ENCODE measurements around the gene SLC22A15. TPM values are rescaled to one million over a fixed set of nuclear protein-coding genes. Genes with fewer than 3 reads are reported as not detected.
"Not testable (repeated sequence)": the region's sequence is repeated elsewhere in the genome, so short reads cannot be mapped to it uniquely, and the experiment has no call there.

Gene SLC22A15
- total RNA-seq, 1 experiment from 2014 or later, result 2.2 TPM

DNA sequence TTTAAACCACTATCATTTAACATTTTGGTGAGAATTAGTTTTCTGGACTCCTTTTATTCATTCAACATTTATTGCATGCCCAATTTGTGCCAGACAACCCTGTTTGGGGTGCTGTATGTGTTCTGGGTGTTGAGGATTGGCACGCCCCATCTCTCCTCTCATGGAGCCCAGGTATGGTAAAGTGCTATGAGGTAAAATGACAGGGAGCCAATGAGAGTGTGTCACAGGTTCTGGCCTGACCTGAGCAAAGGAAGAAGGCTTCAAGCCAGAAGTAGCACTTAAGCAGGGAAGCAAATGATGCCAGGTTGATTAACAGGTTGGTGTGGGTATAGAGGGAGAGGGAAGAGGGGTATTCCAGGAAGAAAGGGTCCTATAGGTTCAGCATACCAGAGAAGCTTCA is 21.1 kb upstream of the SLC22A15 start:
- ChIA-PET CTCF (no interaction called here), POLR2A (ENCODE audit: unreplicated experiment) (no interaction called here)
- ATAC-seq (no peak), DNase-seq (no peak)
- Histone ChIP-seq H3K4me3 (ENCODE audit: low read length) (no peak overlapping the region), H3K27me3 (ENCODE audit: low read length) (no peaks in the 10 kb centered on the region), H2AFZ (ENCODE audit: low read length) (no peak overlapping the region), H3K9me2 (replicated peaks; ENCODE audit: low read length) (no peaks in the 10 kb centered on the region), H3K36me3 (ENCODE audit: low read depth, low read length) (no peaks in the 10 kb centered on the region), H3K9me3 (ENCODE audit: low read length) (no peaks in the 10 kb centered on the region), H3F3A (ENCODE audit: low read length, unreplicated experiment) (no peaks in the 10 kb centered on the region), H3K4me2 (ENCODE audit: low read length) (no peak overlapping the region), H3K79me2 (ENCODE audit: low read length) (no peaks in the 10 kb centered on the region), H3K9ac (ENCODE audit: low read length) (no peak overlapping the region), H4K20me1 (ENCODE audit: low read length) (no peaks in the 10 kb centered on the region), H3K27ac (ENCODE audit: low read length) (no peak overlapping the region), H3K4me1 (ENCODE audit: insufficient read depth, low read length) (0 out of 2 replicates have a peak, but pooled peaks cover 9% of the 10 kb centered on the region)
- no TSS peak for BruUV-seq (replicated peaks)
- intact Hi-C loops (cut with micrococcal nuclease), result no loop called here
- no peak for TF ChIP-seq CTCF (conservative IDR thresholded peaks at IDR 0.05; ENCODE audit: low read depth, low read length)
- TF ChIP-seq EZH2 (IDR thresholded peaks at IDR 0.05; ENCODE audit: low read length, unreplicated experiment), result no peak
- no peak for TF ChIP-seq EZH2phosphoT487 (IDR thresholded peaks at IDR 0.05; ENCODE audit: borderline replicate concordance, low read length)

- no peak overlapping the region for H3K27ac ChIP-seq (ENCODE audit: low read length)
- no peaks in the 10 kb centered on the region for H3F3A ChIP-seq (ENCODE audit: low read length, unreplicated experiment)
- intact Hi-C loops (cut with micrococcal nuclease), result no loop called here
- CTCF ChIA-PET, result no interaction called here
- ATAC-seq, result no peak
- BruUV-seq (replicated peaks), result no TSS peak
- TF ChIP-seq EZH2 (IDR thresholded peaks at IDR 0.05; ENCODE audit: low read length, unreplicated experiment) (no peak), EZH2phosphoT487 (IDR thresholded peaks at IDR 0.05; ENCODE audit: borderline replicate concordance, low read length) (no peak), CTCF (conservative IDR thresholded peaks at IDR 0.05; ENCODE audit: low read depth, low read length) (no peak)
- no peak for DNase-seq
- H3K4me2 ChIP-seq (ENCODE audit: low read length), result no peak overlapping the region
- POLR2A ChIA-PET (ENCODE audit: unreplicated experiment), result no interaction called here
- no peak overlapping the region for H3K4me3 ChIP-seq (ENCODE audit: low read length)
- no peaks in the 10 kb centered on the region for H4K20me1 ChIP-seq (ENCODE audit: low read length)
- H3K9me2 ChIP-seq (replicated peaks; ENCODE audit: low read length), result no peaks in the 10 kb centered on the region
- H3K4me1 ChIP-seq (ENCODE audit: insufficient read depth, low read length), result no peaks in the 10 kb centered on the region
- H3K36me3 ChIP-seq (ENCODE audit: low read depth, low read length), result no peaks in the 10 kb centered on the region
- H3K79me2 ChIP-seq (ENCODE audit: low read length), result no peaks in the 10 kb centered on the region
- H3K9me3 ChIP-seq (ENCODE audit: low read length), result no peaks in the 10 kb centered on the region
- H3K9ac ChIP-seq (ENCODE audit: low read length), result no peak overlapping the region
- H3K27me3 ChIP-seq (ENCODE audit: low read length), result no peaks in the 10 kb centered on the region
- no peak overlapping the region for H2AFZ ChIP-seq (ENCODE audit: low read length)
These were observed 17.4 kb upstream of the SLC22A15 start for GRCh38 chr1:115958866-115959265.

DNA sequence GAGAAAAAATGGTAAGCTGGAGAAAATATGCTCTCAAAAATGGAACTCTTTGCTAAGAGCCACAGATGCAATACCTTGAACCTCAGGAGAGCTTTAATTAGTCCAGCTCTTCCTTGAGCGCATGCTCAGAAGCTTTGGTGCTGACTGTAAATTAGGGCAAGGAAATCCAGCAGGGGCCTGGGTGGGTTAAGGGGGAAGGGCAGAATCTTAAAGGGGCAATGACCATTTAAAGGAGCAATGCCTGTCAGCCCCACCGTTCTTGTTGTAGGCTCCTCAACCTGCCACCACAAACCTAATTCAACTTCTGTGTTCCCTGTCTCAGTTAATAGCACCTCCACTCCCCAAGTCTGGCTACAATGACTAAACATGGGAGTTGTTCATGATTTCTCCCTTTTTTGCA is 6.8 kb upstream of the SLC22A15 start:
- H3K27me3 ChIP-seq (ENCODE audit: low read length), result no peaks in the 10 kb centered on the region
- no peak overlapping the region for H3K9ac ChIP-seq (ENCODE audit: low read length)
- ChIA-PET CTCF (no interaction called here), POLR2A (ENCODE audit: unreplicated experiment) (no interaction called here)
- ATAC-seq (no peak), DNase-seq (no peak)
- H3K9me2 ChIP-seq (replicated peaks; ENCODE audit: low read length), result no peaks in the 10 kb centered on the region
- no peaks in the 10 kb centered on the region for H3K36me3 ChIP-seq (ENCODE audit: low read depth, low read length)
- no TSS peak for BruUV-seq (replicated peaks)
- no peaks in the 10 kb centered on the region for H3F3A ChIP-seq (ENCODE audit: low read length, unreplicated experiment)
- H3K79me2 ChIP-seq (ENCODE audit: low read length), result no peaks in the 10 kb centered on the region
- H3K4me2 ChIP-seq (ENCODE audit: low read length), result no peak overlapping the region
- no peak overlapping the region for H2AFZ ChIP-seq (ENCODE audit: low read length)
- no peak overlapping the region for H3K4me3 ChIP-seq (ENCODE audit: low read length)
- no peak overlapping the region for H3K27ac ChIP-seq (ENCODE audit: low read length)
- H3K9me3 ChIP-seq (ENCODE audit: low read length), result no peaks in the 10 kb centered on the region
- no peaks in the 10 kb centered on the region for H4K20me1 ChIP-seq (ENCODE audit: low read length)
- TF ChIP-seq CTCF (conservative IDR thresholded peaks at IDR 0.05; ENCODE audit: low read depth, low read length) (no peak), EZH2phosphoT487 (IDR thresholded peaks at IDR 0.05; ENCODE audit: borderline replicate concordance, low read length) (no peak), EZH2 (IDR thresholded peaks at IDR 0.05; ENCODE audit: low read length, unreplicated experiment) (no peak)
- intact Hi-C loops (cut with micrococcal nuclease), result no loop called here
- no peaks in the 10 kb centered on the region for H3K4me1 ChIP-seq (ENCODE audit: insufficient read depth, low read length)

DNA sequence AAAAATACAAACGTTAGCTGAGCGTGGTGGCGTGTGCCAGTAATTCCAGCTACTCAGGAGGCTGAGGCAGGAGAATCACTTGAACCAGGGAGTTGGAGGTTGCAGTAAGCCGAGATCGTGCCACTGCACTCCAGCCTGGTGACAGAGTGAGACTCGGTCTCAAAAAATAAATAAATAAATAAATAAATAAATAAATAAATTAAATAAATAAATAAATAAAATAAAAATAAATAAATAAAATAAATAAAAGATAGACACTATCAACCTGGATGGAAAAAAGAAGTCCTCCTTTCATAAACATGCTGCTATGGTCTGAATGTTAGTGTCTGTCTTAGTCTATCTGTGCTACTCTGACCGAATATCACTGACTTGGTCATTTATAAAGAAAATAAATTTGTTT is 4.5 kb upstream of the SLC22A15 start:
- CTCF ChIA-PET; H3K9ac ChIP-seq (ENCODE audit: low read length); ATAC-seq; intact Hi-C loops (cut with micrococcal nuclease); H3K9me3 ChIP-seq (ENCODE audit: low read length); POLR2A ChIA-PET (ENCODE audit: unreplicated experiment); H3F3A ChIP-seq (ENCODE audit: low read length, unreplicated experiment); BruUV-seq (replicated peaks); H3K9me2 ChIP-seq (replicated peaks; ENCODE audit: low read length); H3K79me2 ChIP-seq (ENCODE audit: low read length); H3K27ac ChIP-seq (ENCODE audit: low read length); DNase-seq; H3K4me1 ChIP-seq (ENCODE audit: insufficient read depth, low read length); H3K36me3 ChIP-seq (ENCODE audit: low read depth, low read length); H2AFZ ChIP-seq (ENCODE audit: low read length); H4K20me1 ChIP-seq (ENCODE audit: low read length); H3K4me3 ChIP-seq (ENCODE audit: low read length); H3K27me3 ChIP-seq (ENCODE audit: low read length); H3K4me2 ChIP-seq (ENCODE audit: low read length): not testable (repeated sequence)

Data from PC-3 (cell line).